Measurements from ENCODE around the gene PRMT3. TPM values are rescaled to one million over a fixed set of nuclear protein-coding genes. Genes with fewer than 3 reads are reported as not detected.

PRMT3 gene
- total RNA-seq, 1 experiment from 2014 or later = 23.6 TPM

DNA sequence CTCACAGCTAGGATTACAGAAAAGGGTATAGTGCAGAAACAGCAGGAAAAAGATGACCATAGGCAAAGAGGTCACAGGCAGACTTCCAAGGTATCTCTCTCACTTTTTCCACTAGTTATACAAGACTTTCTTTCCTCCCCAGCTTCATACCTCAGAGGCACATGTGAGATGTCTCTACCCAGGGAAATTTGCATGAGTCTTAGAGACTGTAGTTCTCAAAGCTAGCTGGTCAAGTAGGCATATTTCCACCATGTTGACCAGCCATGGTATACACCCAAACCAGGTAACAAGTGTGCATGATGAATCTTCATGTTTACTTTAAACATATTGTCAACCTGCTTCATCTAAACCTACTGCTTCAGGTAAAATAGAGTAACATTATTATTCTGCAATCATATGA, 27.9 kb downstream of the PRMT3 start:
- no peaks in the 10 kb centered on the region for H3K27me3 ChIP-seq (ENCODE audit: insufficient read depth, low read depth)

DNA sequence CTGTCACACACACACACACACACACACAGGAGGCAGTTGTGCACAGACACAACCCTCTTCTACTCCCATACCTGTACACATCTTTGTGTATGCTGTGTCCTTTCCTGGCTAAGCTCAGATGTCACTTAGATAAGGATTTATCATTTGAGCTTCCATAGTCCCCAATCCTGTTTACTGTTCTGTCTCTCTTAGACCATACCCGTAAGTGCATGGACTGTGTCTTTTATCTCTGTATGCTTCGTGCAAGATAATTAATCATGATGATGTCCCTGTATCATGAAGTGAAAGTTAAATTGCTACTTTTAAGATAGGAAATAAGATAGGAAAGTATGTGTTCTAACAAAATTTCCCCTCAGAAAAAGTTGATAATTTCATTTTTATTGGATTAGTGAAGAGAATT, 30.3 kb downstream of the PRMT3 start:
- H3F3A ChIP-seq (ENCODE audit: insufficient read depth, low read depth) = no peaks in the 10 kb centered on the region
- peaks cover 16% of the 10 kb centered on the region for H4K20me1 ChIP-seq (ENCODE audit: insufficient read depth)
- no peaks in the 10 kb centered on the region for H3K9me3 ChIP-seq (ENCODE audit: insufficient read depth, low read depth)
- H3K4me1 ChIP-seq (replicated peaks; ENCODE audit: insufficient read depth) = no peaks in the 10 kb centered on the region
- no peaks in the 10 kb centered on the region for H3K27me3 ChIP-seq (ENCODE audit: insufficient read depth, low read depth)
- intact Hi-C loops (cut with micrococcal nuclease; ENCODE audit: unreplicated experiment) = no loop called here
- no peak for DNase-seq
- no peaks in the 10 kb centered on the region for H3K9me2 ChIP-seq (ENCODE audit: insufficient read depth)
- TF ChIP-seq, protein P1, sequence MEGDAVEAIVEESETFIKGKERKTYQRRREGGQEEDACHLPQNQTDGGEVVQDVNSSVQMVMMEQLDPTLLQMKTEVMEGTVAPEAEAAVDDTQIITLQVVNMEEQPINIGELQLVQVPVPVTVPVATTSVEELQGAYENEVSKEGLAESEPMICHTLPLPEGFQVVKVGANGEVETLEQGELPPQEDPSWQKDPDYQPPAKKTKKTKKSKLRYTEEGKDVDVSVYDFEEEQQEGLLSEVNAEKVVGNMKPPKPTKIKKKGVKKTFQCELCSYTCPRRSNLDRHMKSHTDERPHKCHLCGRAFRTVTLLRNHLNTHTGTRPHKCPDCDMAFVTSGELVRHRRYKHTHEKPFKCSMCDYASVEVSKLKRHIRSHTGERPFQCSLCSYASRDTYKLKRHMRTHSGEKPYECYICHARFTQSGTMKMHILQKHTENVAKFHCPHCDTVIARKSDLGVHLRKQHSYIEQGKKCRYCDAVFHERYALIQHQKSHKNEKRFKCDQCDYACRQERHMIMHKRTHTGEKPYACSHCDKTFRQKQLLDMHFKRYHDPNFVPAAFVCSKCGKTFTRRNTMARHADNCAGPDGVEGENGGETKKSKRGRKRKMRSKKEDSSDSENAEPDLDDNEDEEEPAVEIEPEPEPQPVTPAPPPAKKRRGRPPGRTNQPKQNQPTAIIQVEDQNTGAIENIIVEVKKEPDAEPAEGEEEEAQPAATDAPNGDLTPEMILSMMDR (conservative IDR thresholded peaks at IDR 0.05) = no peak
- TF ChIP-seq EZH2 (IDR thresholded peaks at IDR 0.05; ENCODE audit: low read depth) = no peak
- H3K4me3 ChIP-seq = no peak overlapping the region
- H2AFZ ChIP-seq = no peak overlapping the region
- CTCF ChIA-PET = no interaction called here
- H3K79me2 ChIP-seq (ENCODE audit: low read depth) = no peaks in the 10 kb centered on the region
- no peak overlapping the region for H3K27ac ChIP-seq
- POLR2A ChIA-PET (ENCODE audit: unreplicated experiment) = no interaction called here
- BruUV-seq (replicated peaks) = no TSS peak
- H3K4me2 ChIP-seq = no peak overlapping the region
- peaks cover 27% of the 10 kb centered on the region; the same call in 1 of the 2 replicates for H3K36me3 ChIP-seq (ENCODE audit: low read depth)

More for the DNA sequence above, 27.9 kb downstream of the PRMT3 start:
- H3K27ac ChIP-seq = no peak overlapping the region
- peaks cover 16% of the 10 kb centered on the region for H4K20me1 ChIP-seq (ENCODE audit: insufficient read depth)
- H3F3A ChIP-seq (ENCODE audit: insufficient read depth, low read depth) = no peaks in the 10 kb centered on the region
- H2AFZ ChIP-seq = no peak overlapping the region
- ChIA-PET CTCF (no interaction called here), POLR2A (ENCODE audit: unreplicated experiment) (no interaction called here)
- no peak for TF ChIP-seq EZH2 (IDR thresholded peaks at IDR 0.05; ENCODE audit: low read depth)
- TF ChIP-seq, protein P1 (conservative IDR thresholded peaks at IDR 0.05) = no peak
- DNase-seq = no peak
- no peaks in the 10 kb centered on the region for H3K9me3 ChIP-seq (ENCODE audit: insufficient read depth, low read depth)
- no peaks in the 10 kb centered on the region for H3K4me1 ChIP-seq (replicated peaks; ENCODE audit: insufficient read depth)
- intact Hi-C loops (cut with micrococcal nuclease; ENCODE audit: unreplicated experiment) = no loop called here
- no peaks in the 10 kb centered on the region for H3K9me2 ChIP-seq (ENCODE audit: insufficient read depth)
- no TSS peak for BruUV-seq (replicated peaks)
- no peak overlapping the region for H3K4me2 ChIP-seq
- H3K79me2 ChIP-seq (ENCODE audit: low read depth) = no peaks in the 10 kb centered on the region
- no peak overlapping the region for H3K4me3 ChIP-seq
- H3K36me3 ChIP-seq (ENCODE audit: low read depth) = peaks cover 21% of the 10 kb centered on the region; the same call in 1 of the 2 replicates

DNA sequence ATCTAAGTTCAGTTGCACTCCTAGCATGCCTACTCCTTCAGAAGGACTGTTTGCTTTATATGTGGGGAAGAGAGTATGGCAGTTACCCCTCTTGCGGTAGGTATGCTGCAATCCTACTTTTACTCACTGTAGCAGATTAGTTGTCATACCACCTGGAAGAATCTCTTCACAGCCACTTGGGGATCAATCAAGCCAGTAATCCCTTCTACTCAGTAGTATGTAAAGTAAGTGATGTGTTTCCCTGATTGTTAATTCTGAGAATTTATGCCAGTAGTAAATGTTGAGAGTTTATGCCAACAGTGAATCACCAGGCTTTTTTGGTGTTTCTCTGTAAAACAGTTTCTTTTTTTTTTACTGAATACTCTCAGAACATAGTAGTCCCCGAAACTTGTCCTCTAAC, 34.4 kb downstream of the PRMT3 start:
- CTCF ChIA-PET = no interaction called here
- Histone ChIP-seq H4K20me1 (ENCODE audit: insufficient read depth) (peaks cover 17% of the 10 kb centered on the region), H3K4me3 (no peak overlapping the region), H3K4me2 (no peak overlapping the region), H3K27me3 (ENCODE audit: insufficient read depth, low read depth) (no peaks in the 10 kb centered on the region), H3K9me2 (ENCODE audit: insufficient read depth) (no peaks in the 10 kb centered on the region), H3K4me1 (replicated peaks; ENCODE audit: insufficient read depth) (no peaks in the 10 kb centered on the region), H3K36me3 (ENCODE audit: low read depth) (peaks cover 20% of the 10 kb centered on the region; the same call in 1 of the 2 replicates), H3F3A (ENCODE audit: insufficient read depth, low read depth) (no peaks in the 10 kb centered on the region), H2AFZ (no peak overlapping the region), H3K79me2 (ENCODE audit: low read depth) (no peaks in the 10 kb centered on the region), H3K27ac (no peak overlapping the region), H3K9me3 (ENCODE audit: insufficient read depth, low read depth) (no peaks in the 10 kb centered on the region)
- BruUV-seq (replicated peaks) = no TSS peak
- POLR2A ChIA-PET (ENCODE audit: unreplicated experiment) = no interaction called here
- TF ChIP-seq EZH2 (IDR thresholded peaks at IDR 0.05; ENCODE audit: low read depth) = no peak
- TF ChIP-seq, protein P1 (conservative IDR thresholded peaks at IDR 0.05) = no peak
- no peak for DNase-seq
- intact Hi-C loops (cut with micrococcal nuclease; ENCODE audit: unreplicated experiment) = no loop called here

Measured in PC-9 (cell line).